Melanocyte of skin (primary cell): ENCODE measurements around the gene KRTAP5-7. TPM values are rescaled to one million over a fixed set of nuclear protein-coding genes. Genes with fewer than 3 reads are reported as not detected.

Source experiments
- small RNA-seq, 2 donors: library from RNA; depleted of rRNA; stranded (forward); fragments of <200 nt; gene quantifications; one replicate each; pipeline ENCODE3, GENCODE V24; 2012
- total RNA-seq, 2 donors: library from RNA; depleted of rRNA; stranded (reverse); fragments of >200 nt; gene quantifications; 2 replicates each; pipeline ENCODE4 v1.2.3, GENCODE V29; 2012

Gene KRTAP5-7
- total RNA-seq: under 1 TPM in 1 of 2 donors, not detected in 1; under 0.01 TPM

DNA sequence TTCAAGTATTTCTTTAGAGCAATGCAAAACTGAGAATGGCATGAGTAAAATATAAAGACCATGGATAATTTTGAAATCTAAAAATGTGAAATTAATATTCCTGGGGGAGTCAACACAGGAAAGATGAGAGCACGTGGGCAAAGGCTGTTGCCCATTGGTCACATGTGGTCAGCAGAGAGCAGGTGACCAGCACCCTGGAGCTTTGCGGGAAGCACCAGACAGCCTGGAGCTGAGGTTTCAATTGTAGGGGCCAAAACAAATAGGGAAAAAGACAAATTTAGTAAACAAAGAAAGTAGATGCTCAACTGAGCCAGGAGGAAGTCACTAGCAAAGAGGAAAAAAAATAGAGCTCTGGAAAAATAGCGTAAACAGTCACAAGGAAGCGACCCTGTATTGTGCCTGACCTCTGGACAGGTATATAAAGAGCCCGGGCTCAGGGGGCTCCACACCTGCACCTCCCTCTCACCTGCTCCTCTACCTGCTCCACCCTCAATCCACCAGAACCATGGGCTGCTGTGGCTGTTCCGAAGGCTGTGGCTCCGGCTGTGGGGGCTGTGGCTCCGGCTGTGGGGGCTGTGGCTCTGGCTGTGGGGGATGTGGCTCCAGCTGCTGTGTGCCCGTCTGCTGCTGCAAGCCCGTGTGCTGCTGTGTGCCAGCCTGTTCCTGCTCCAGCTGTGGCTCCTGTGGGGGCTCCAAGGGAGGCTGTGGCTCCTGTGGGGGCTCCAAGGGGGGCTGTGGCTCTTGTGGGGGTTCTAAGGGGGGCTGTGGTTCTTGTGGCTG lies at the start of gene KRTAP5-7:
TSS of gene KRTAP5-7 (plus strand) at position 472 of the 780 bp plus-strand sequence. CDS start at position 506, 34 bp downstream.

DNA sequence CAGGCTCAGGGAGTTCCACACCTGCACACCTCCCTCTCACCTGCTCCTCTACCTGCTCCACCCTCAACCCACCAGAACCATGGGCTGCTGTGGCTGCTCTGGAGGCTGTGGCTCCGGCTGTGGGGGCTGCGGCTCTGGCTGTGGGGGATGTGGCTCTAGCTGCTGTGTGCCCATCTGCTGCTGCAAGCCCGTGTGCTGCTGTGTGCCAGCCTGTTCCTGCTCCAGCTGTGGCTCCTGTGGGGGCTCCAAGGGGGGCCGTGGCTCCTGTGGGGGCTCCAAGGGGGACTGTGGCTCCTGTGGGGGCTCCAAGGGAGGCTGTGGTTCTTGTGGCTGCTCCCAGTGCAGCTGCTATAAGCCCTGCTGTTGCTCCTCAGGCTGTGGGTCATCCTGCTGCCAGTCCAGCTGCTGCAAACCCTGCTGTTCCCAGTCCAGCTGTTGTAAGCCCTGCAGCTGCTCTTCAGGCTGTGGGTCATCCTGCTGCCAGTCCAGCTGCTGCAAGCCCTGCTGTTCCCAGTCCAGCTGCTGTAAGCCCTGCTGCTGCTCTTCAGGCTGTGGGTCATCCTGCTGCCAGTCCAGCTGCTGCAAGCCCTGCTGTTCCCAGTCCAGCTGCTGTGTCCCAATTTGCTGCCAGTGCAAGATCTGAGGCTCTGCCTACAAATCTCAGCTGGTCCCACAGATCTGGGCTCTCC lies 11.1 kb downstream of the KRTAP5-7 start, which contains the start of gene KRTAP5-8:
TSS of gene KRTAP5-8 (plus strand) at position 49 of the 689 bp plus-strand sequence. CDS start at position 80, 31 bp downstream.

GRCh38 chr11:71548120-71548519 lies 21.1 kb downstream of the KRTAP5-7 start, which contains the start of gene KRTAP5-9:
TSS of gene KRTAP5-9 (plus strand) at chr11:71548420. CDS start at chr11:71548658, 238 bp downstream.

DNA sequence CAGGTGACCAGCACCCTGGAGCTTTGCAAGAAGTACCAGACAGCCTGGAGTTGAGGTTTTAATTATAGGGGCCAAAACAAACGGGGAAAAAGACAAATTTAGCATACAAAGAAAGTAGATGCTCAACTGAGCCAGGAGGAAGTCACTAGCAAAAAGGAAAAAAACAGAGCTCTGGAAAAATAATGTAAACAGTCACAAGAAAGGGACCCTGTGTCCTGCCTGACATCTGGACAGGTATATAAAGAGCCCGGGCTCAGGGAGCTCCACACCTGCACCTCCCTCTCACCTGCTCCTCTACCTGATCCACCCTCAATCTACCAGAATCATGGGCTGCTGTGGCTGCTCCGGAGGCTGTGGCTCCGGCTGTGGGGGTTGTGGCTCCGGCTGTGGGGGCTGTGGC lies 38.2 kb downstream of the KRTAP5-7 start, which contains the start of gene KRTAP5-10:
TSS of gene KRTAP5-10 (plus strand) at position 301 of the 400 bp plus-strand sequence. CDS start at position 326, 25 bp downstream.

Small RNA genes lying within 50 kb of the gene (small RNA-seq; reads per million reads assigned to genes)
- gene AP000867.1: 0 reads per million in 2 donors

Other genes starting within 250 kb of the KRTAP5-7 start
- 10 to 100 TPM; 52.6 to 52.7 TPM for gene DHCR7, start 78.9 kb upstream of the KRTAP5-7 start, total RNA-seq
- 10 to 100 TPM; 49.6 to 84.7 TPM for gene NADSYN1, start 74.1 kb upstream of the KRTAP5-7 start, total RNA-seq
- gene KRTAP5-8, start 10.8 kb downstream of the KRTAP5-7 start, total RNA-seq: not detected
- not detected for gene KRTAP5-9, start 21.2 kb downstream of the KRTAP5-7 start, total RNA-seq
- gene KRTAP5-10, start 38.3 kb downstream of the KRTAP5-7 start, total RNA-seq: not detected
- gene KRTAP5-11, start 55.6 kb downstream of the KRTAP5-7 start, total RNA-seq: not detected